Measurements from ENCODE around the gene ATG4B.
A peak's percentile ranks its signal among the peaks of the same experiment; 100 is the strongest.
"Not testable (repeated sequence)": the region's sequence is repeated elsewhere in the genome, so short reads cannot be mapped to it uniquely, and the experiment has no call there.

The ATG4B gene

GRCh38 chr2:241637018-241637794, at the start of gene ATG4B, which contains the start of gene THAP4:
Gene ATG4B, plus strand, starts transcription at chr2:241637693. Its CDS starts 22 bp downstream, at chr2:241637715.
Gene THAP4, minus strand, starts transcription at chr2:241637158. Its CDS starts 141 bp downstream, at chr2:241637017.
- peak; percentile 46 to 98 (median 86) for DNase-seq

- DNase-seq: not testable (repeated sequence)
Measured at GRCh38 chr2:241589863-241590262, 47.6 kb upstream of the ATG4B start.

GRCh38 chr2:241590496-241591455, 46.7 kb upstream of the ATG4B start:
- not testable (repeated sequence) for DNase-seq

- no peak for DNase-seq
Measured at GRCh38 chr2:241592126-241592845, 45.2 kb upstream of the ATG4B start.

- DNase-seq: no peak
Measured at GRCh38 chr2:241593271-241593670, 44.2 kb upstream of the ATG4B start.

GRCh38 chr2:241595600-241596140, 41.8 kb upstream of the ATG4B start:
- no peak for DNase-seq

- DNase-seq: no peak
Measured at GRCh38 chr2:241597561-241597960, 39.9 kb upstream of the ATG4B start.

GRCh38 chr2:241598061-241598460, 39.4 kb upstream of the ATG4B start:
- DNase-seq: no peak

- DNase-seq: peak in 1 of 14 donors; percentile 45
Measured at GRCh38 chr2:241598487-241598886, 39.0 kb upstream of the ATG4B start.

- no peak for DNase-seq
Measured at GRCh38 chr2:241599615-241600014, 37.9 kb upstream of the ATG4B start.

GRCh38 chr2:241601841-241602240, 35.7 kb upstream of the ATG4B start:
- no peak for DNase-seq

GRCh38 chr2:241602720-241603119, 34.8 kb upstream of the ATG4B start:
- DNase-seq: no peak

GRCh38 chr2:241603686-241604085, 33.8 kb upstream of the ATG4B start:
- no peak for DNase-seq

- no peak for DNase-seq
Measured at GRCh38 chr2:241606186-241606585, 31.3 kb upstream of the ATG4B start.

- no peak for DNase-seq
Measured at GRCh38 chr2:241607162-241607885, 30.2 kb upstream of the ATG4B start.

- no peak for DNase-seq
Measured at GRCh38 chr2:241608881-241609280, 28.6 kb upstream of the ATG4B start.

GRCh38 chr2:241609859-241610793, 27.4 kb upstream of the ATG4B start:
- DNase-seq: peak in 12 of 14 donors; percentile 14 to 72 (median 40)

- no peak for DNase-seq
Measured at GRCh38 chr2:241611062-241611461, 26.4 kb upstream of the ATG4B start.

GRCh38 chr2:241612156-241613016, 25.1 kb upstream of the ATG4B start:
- peak in 1 of 14 donors; percentile 9 for DNase-seq
